HG03139 (cell line): ENCODE measurements around the gene ABHD8.

ENCODE experiments used
- ATAC-seq: cut with Tn5 transposase; IDR thresholded peaks from one replicate; pipeline ENCODE4 v1.9.1; 2021; ENCODE audit not compliant: unreplicated experiment

The ABHD8 gene

DNA sequence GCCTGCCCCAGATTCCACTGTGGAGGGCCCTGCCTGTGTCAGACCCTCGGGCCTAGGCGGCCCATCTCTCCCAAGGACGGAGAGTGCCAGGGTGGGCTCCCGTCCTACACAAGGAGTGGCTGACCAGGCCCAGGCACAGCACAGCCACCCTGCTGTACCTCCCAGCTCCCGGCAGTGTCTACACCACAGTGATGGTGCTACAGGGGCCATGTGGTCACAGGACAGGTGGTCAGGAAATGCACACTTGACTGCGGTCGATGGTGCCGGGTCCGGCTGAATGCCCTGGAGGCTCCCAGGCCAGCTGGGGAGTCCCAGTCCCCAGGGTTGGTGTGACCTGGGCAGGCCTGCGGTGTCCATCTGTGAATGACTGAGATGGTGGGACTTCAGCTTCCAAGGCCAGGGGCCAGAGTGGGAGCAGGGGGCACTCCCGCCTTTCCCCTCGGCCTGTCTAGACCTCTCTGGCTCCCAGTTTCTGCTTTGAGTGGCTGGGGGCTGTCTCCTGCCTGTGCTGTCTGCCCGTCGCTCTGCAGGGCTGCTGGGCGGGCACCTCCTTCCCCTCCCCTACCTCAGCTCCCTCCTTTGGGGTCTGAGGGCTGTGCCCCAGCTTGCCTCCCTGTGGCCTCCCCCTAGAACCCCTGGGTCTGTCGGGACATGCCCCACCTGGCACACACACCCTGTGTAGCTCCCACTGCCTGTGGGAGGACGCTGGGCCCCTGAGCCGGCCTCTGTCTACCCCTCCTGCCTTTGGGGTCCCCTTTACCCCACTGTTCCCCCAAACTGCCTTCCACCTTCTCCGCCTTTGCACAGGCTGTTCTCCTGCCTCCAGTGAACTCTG lies 18.6 kb upstream of the ABHD8 start:
- no peak for ATAC-seq

DNA sequence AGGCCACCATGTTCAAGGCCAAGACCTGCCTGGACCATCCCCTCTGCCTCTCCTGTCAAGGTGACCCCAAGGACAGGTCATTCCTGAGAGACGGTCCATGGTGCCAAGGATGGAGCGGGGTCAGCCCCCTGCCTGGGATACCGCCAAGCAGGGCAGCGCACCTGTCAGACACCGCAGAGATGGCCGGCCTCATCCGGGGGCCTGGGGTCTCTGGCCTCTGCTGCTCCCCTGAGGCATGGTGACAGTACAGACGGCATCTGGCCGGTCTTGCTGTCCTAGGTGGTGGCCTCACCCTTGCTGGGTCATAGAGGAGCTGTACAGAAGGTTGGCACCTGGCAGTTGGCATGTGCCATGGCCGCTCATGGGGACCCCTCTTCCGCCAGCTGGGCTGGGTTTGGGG lies 17.2 kb upstream of the ABHD8 start:
- ATAC-seq: no peak

DNA sequence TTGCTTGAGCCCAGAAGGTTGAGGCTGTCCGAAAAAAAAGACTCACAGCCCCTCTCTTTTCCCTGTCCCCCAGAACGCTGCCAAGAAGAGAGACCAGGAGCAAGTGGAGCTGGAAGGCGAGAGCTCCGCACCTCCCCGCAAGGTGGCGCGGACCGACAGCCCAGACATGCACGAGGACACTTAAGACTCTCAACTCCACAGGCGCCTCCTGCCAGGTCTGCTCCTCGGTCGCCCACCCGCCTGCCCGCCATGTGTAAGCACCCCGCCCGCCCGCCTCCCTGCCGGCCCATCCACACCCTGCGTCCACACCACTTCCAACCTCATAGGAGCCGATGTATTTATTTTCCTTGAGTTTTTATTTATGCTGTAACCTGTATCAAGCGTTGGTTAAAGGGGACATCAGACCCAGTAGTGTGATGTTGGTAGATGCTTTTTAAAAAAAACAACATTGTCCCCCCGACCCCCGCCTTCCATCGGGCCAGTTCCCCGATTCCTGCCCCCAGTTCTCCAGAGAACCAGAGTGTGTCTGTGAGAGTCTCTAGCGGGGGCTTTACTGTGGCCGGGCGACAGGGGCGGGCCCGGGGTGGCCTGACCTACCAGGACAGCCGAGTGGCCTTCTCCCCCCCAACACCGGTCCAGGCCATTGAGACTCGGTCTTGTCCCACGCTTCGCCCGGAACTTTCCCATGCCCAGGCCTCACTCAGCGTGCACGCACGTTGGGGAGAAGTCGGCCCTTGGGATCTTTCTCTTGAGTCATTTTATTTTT lies 16.4 kb upstream of the ABHD8 start:
- no peak for ATAC-seq

DNA sequence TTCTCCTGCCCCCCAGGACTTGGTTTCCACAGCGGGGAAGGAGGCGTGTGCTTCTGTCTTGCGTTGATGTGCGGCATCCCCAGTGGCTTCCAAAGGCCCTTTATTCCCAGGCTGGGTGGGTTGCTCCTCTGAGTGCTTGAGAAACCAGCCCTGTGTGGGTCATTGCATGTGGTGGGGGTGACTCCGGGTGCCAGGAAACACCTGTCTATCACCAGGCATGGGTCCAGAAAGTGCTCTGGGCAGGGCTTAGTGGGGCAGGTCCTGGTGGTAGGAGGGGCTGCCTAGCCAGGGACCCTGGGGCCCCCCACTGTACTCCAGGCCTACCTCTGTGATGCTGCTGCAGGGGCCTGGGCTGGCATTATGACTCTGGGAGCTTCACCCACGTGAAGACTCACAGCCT lies 15.7 kb upstream of the ABHD8 start:
- ATAC-seq: no peak

DNA sequence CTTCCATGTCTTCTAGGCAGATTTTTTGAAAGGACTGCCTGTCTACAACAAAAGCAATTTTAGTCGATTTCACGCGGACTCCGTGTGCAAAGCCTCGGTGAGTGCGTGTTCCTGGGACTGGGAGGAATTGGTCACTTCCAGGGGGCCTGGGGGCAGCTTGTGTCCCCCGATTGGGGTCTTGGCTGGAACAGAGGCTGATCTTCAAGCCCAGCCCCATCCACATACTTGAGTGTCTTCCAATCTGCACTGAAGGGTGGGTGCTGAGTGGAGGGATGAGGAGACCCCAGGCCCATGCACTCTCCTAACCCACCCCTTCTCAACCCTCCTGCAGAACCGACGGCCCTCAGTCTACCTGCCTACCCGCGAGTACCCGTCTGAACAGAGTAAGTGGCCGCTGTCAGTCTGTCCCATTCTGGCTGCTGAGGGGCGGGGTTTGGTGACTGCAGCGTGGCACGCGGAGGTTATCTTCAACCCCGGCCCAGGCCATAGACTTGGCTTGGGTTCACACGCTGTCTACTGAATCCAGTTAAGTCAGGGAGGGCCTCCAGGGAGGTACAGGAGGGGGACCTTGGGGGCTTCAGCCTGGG lies 10.9 kb upstream of the ABHD8 start:
- no peak for ATAC-seq

DNA sequence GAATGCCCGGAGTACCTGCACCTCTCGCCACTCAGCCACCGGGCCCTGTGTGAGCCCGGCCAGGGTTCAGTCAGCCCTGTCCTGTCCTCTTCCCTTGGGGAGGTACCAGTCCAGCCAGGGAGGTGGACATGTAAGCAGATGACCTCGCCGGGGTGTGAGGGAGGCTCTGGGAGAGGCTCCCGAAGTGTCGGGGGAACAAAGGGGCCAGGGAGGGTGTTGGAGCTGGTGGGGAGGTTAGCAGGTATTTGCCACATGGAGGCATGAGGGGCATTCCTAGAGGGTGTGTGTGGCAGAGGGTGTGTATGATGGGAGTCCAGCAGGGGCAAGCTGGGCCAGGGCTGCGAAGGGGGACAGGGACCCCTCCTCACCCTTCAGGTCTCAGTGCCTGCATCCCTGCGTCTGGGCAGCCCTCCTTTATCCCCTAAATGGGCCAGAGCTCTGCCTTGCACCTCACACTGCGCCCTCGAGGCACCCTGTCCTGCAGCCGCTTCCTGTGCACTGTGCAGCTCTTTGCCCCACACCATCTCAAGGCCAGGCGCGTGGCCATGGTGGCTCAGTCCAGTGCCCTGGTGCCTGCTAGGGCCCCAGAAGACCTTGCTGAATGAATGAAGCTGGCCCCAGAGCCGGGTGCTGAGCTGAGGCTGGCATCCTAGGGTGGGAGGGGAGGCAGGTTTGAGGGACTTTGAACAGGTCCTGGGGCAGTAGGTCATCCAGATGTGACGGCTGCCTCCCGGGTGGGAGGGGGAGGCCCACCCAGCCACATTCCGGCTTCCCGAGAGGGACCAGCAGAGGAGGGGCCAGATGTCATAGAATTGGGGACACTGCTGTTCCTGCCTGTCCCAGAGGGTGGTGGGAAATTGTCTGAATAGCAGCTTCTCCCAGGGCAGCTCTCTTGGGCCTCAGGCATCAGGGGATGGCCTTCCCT lies 9.2 kb upstream of the ABHD8 start:
- ATAC-seq: no peak

DNA sequence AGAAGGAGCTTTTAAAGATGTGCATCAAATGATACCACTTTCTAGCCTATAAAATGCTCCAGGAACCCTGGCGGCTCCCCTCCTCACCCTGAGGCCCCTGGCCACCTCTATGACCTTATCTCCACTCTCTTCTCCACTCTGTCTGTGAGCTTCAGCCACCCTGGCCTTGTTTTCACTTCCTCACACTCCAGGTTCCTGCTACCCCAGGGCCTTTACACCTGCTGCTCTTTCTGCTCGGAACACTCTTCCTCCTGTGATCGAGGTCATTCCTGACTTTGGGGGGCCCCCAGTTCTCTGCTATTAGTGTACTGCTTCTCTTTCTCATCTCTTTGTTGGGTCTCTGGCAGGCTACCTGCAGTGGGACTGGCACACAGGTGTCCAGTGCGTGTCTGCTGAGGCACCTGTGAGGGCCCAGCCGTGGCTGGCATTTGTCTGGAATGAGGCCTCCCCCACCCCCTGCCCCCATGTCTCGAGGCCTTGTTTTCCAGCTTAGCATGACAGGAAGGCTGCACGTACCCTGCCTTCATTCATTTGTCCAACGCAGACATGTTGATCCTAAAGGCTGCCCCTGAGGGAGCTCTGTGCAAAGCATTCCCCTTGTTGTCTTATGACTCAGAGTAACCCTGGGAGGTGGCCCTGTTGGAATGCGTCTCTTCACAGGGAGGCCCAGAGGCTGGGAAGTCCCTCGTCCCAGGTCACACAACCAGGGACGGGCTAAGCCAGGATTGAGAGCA lies 8.4 kb upstream of the ABHD8 start:
- no peak for ATAC-seq

DNA sequence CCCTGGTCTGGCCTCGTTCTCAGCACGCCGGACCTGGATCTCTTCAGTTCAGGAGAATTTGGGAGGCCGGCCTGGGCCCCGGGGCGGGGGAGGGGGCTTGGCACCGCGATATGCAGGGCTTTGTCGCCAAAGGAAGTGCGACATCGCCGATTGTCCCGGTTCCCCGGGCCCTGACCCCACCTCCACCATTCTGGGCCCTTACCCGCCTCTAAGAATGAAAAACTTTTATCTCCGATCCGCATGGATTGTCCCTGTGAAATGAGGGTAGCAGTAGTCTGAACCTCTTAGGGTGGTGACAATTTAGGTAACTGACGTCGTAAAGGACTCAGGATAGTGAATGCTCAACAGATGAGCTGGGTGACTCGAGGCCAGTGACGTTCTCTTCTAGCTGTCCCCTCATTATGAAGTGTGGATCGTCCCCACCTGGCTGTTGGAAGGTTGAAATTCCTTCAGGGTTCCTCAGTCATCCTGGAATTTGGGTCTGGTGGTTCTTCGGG lies 6.8 kb upstream of the ABHD8 start:
- ATAC-seq: no peak

DNA sequence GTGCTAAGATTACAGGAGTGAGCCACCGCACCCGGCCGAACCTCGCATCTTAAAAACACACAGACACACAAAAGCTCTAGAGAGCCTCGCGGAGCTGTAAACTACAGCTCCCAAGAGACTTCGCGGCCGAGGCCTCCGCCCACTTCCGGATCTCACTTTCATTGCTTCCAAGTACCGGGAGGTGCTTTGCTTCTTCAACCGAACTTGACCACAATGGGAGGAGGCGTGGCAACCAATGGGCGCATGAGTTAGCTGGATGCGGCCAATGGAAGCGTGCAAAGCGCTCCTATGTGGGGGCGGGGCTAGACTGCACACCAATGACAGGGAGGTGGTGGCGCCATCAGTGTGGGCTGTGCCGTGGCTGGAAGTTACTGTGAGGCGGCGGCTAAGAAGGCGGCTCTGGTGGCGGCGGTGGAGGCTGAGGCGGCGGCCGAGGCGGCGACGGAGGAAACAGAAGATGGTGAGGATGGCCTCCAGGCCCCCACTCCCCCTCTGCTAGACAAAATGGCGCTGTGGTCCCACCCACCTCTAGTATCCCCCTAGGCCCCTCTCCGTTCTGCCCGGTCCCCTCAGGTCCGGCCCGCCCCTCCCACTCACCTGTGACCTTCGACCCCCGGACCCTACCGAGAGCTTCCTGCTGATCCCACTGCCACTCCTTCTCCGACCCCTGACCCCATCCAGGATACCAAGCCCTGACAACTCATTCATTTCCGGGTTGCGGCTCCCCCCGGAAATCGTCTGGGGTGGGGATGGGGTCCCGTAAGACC lies 6.2 kb upstream of the ABHD8 start, which contains the start of gene DDA1:
Gene DDA1, plus strand, starts transcription at position 366 of the 767 bp plus-strand sequence. Its CDS starts 92 bp downstream, at position 458.
- peak; percentile 49 for ATAC-seq

DNA sequence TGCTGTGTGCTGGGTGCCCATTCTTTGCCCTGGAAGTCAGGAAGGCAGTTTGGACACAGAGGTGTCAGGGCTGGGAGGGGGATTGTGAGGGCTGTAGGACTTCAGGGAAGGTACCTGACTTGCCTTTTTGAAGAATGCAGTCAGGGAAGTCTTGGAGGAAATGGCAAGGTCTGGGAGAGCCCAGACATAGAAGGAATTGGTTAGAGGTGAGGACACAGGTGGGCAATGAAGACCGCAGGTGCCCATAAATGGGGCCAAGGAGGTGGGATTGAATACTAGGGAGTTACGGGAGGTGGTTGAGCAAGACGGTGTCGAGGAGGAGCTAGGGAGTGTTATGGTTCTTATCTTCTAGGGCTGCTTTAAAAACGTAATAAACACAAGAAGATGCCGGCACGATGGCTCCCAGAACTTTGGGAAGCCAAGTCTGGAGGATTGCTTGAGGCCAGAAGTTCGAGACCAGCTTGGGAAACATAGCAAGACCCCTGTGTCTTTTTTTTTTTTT lies 4.7 kb upstream of the ABHD8 start:
- no peak for ATAC-seq

DNA sequence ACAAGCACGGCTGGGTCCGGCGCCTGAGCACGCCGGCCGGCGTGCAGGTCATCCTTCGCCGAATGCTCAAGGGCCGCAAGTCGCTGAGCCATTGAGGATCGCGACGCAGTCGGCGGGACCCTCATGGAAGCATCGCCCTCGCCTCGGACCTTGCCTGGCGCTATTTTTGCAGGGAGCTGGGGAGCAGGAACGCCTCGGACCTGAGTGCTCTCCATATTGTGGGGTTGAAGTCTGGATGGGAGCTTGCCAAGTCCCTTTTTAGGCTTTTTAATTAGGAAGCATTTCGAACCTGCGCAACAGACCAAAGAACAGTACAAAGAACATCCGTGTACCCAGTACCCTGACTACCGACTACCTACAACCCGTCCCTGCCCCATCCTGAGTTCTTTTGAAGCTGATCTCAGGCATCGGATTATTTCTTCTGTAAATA lies 3.1 kb upstream of the ABHD8 start:
- ATAC-seq: no peak

DNA sequence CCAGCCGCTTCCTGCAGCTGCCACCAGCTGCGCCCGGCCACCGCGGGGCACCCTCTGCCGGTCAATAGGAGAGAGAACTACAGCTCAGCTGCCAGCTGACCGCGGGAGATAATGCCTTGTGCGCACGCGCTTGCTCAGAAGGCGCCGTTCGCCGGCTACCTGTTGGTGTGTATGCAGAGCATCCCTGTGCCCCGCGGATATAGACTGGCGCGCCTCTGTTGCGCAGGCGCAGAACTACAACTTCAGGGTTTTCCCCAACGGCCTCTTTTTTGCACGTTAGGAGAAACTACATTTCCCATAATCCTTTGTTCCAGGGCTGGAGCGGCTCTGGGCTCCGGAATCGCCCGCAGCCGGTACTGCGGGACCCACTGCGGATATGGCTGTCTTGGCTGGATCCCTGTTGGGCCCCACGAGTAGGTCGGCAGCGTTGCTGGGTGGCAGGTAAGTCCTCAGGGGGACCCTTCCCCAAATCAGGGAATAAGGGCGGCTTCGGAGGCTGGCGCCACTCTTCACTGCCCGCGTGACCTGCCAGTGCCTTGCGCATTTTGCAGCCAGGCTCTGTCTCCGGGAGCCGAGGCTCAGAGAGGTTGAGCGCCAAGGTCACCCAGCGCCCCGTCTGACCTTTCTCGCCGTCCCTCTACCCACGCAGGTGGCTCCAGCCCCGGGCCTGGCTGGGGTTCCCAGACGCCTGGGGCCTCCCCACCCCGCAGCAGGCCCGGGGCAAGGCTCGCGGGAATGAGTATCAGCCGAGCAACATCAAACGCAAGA lies 2.5 kb upstream of the ABHD8 start, which contains the start of gene MRPL34:
Gene MRPL34, plus strand, starts transcription at position 356 of the 768 bp plus-strand sequence. Its CDS starts 21 bp downstream, at position 377.
- ATAC-seq: peak; percentile 46

DNA sequence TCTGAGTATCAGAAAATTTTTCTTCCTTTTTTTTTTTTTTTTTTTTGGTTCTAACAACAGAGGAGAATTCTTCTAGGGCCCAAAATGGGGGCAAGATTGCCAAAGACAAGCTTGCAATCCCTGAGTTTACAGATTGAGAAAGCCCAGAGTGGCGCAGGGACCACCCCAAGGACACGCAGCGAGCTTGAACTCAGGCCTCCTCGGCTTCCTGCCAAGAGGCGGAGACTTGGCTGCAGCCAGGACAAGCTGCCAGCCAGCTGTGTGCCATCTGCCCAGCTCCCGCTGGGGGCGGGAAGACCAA lies 1.9 kb upstream of the ABHD8 start:
- ATAC-seq: no peak

DNA sequence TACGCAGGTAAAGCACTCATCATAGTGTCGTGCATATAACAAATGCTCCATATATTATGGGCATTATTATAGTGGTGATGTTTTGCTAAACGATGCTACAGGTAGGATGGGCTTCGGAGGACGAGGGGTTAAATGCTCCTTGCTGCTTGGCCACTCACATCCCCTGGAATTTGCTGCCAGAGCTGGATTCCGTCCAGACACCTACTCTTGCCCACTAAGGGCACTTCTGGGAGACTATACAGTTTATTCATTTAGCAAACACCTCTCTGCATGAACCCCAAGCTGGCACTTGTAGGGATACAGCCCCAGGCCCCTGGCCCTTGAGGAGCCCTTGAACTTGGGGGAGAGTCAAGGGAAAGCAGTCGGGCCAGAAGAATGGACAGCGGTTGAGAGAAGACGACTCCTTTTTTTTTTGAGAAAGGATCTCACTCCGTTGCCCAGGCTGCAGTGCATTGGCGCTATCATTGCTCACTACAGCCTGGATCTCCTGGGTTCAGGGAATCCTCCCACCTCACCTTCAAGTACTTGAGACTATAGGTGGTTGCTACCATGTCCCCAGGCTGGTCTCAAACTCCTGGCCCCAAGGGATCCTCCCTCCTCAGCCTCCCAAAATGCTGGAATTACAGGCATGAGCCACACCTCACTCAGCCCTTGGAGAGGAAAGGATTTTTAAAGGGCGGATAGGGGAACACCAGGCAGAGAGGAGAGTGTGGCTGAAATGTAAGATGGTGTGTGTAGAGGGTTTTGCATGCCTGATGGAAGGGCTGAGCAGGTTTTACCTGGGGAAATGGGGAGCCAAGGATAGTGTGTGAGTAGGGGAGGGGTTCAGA lies 1.4 kb upstream of the ABHD8 start:
- no peak for ATAC-seq

DNA sequence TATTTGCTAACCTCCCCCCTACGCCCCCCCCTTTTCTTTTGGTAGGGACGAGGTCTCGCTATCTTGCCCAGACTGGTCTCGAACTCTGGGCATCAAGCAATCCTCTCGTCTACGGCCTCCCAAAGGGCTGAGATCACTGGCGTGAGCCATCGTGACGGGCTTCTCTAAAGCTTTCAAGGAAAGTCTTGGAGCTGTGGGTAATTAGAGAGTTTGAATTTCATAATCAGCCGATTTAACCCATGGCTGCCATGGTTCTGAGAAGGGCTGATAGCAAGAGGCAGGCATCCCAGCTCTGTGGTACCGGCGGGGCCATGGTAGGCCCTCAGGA lies 679 bp upstream of the ABHD8 start:
- ATAC-seq: no peak

DNA sequence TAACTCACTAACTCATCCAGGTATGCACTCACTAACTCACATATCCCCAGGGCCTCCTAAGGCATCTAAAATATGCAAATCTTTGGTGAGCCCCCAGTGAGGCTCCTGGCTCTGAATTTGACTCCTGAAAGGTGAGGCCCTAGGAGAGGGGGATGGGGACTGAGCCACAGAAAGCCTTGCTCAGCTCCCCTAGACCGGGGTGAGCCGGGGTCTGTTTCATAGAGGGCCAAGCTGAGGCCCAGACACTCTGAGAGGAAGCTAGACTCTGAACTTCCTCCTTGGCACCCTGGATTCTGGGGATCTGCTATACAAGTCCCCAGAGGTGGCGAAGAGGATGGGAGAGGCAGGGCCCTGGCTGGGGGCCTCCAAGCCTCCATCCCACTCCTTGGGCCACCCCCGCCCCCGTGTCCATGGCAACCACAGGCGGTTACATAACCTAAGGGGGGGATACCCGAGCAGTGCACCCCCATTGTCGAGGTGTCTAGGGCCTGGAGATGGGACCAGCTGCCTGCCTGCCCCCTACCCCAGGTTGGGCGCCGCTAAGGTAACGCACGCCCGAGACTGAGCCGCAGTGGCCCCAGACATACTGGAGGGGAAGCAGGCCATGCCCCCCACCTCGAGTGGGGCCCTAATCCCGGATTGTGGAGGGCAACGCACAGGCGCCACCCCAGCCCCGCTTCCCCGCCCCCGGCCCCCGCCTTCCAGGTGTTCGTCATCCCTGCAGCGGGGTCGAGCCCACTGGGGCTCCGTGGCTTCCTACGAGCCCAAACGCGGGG lies 646 bp downstream of the ABHD8 start:
- ATAC-seq: no peak
